ENCODE data around the gene MPDU1. TPM values are rescaled to one million over a fixed set of nuclear protein-coding genes. Genes with fewer than 3 reads are reported as not detected.
A peak's percentile ranks its signal among the peaks of the same experiment; 100 is the strongest.

The MPDU1 gene
- total RNA-seq, 1 experiment from 2014 or later = 73.1 TPM

DNA sequence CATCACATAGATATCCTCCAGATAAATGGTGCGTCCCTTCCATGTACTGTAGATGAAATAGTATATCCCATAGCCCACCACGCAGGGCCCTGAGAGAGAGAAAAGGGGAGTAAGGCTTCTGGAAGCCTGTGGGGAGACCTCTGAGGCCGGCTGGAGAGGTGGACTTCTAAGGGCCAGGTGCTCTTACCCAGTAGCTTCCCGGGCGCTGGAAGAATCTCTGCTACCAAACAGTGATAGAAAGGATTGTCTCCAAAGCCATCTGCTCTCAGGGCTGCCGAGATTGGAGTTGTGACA is 43.3 kb downstream of the MPDU1 start:
- Histone ChIP-seq H2BK15ac (ENCODE audit: low read depth, low read length) (no peak overlapping the region), H4K8ac (replicated peaks; ENCODE audit: insufficient read length, low read depth, low read length) (no peak overlapping the region), H3K18ac (ENCODE audit: insufficient read length, low read depth, low read length) (no peak overlapping the region), H2BK12ac (ENCODE audit: insufficient read length, low read depth, low read length) (no peak overlapping the region), H3K14ac (ENCODE audit: insufficient read depth, low read length) (no peak overlapping the region; the same call in 1 of the 2 replicates), H2BK120ac (ENCODE audit: low read depth, low read length, poor library complexity, severe bottlenecking) (no peak overlapping the region), H3K4me1 (ENCODE audit: insufficient read depth, low read length) (no peaks in the 10 kb centered on the region), H3K23ac (ENCODE audit: insufficient read length, low read depth, low read length) (no peak overlapping the region), H3K4ac (ENCODE audit: low read depth, low read length) (no peak overlapping the region), H3K9ac (ENCODE audit: extremely low read depth, insufficient read length, low read length) (peak overlapping the region; percentile 80), H3K23me2 (ENCODE audit: insufficient read length, low read depth, low read length, poor library complexity, severe bottlenecking) (peaks cover 8% of the 10 kb centered on the region), H3K9me3 (ENCODE audit: control insufficient read depth, low read depth, low read length) (no peaks in the 10 kb centered on the region), H2AK5ac (ENCODE audit: insufficient read length, low read length) (no peak overlapping the region), H3T11ph (ENCODE audit: low read length) (no peak overlapping the region), H3K4me2 (ENCODE audit: insufficient read depth, insufficient read length, low read length) (peak overlapping the region; percentile 94), H4K91ac (ENCODE audit: insufficient read length, low read depth, low read length) (no peak overlapping the region), H4K5ac (ENCODE audit: insufficient read length, low read depth, low read length) (no peak overlapping the region), H2BK20ac (ENCODE audit: low read depth, low read length, poor library complexity, severe bottlenecking) (no peak overlapping the region), H3K79me2 (ENCODE audit: insufficient read depth, low read length) (no peaks in the 10 kb centered on the region), H4K20me1 (ENCODE audit: control insufficient read depth, insufficient read depth, insufficient read length) (no peaks in the 10 kb centered on the region), H2AFZ (ENCODE audit: low read length) (no peak overlapping the region), H2BK5ac (ENCODE audit: insufficient read length, low read length) (no peak overlapping the region), H3K27me3 (ENCODE audit: insufficient read depth, low read length) (no peaks in the 10 kb centered on the region), H3K27ac (ENCODE audit: insufficient read length, low read depth, low read length) (no peak overlapping the region), H3K79me1 (ENCODE audit: insufficient read depth, low read depth, low read length, poor library complexity, severe bottlenecking) (no peaks in the 10 kb centered on the region), H3K56ac (ENCODE audit: insufficient read length, low read depth, low read length) (no peak overlapping the region)
- peaks cover 2% of the 10 kb centered on the region; the same call in 1 of the 2 replicates for H3K27me3 Mint-ChIP-seq (ENCODE audit: low read depth)
- H3K9me3 Mint-ChIP-seq = no peaks in the 10 kb centered on the region
- H3K4me3 Mint-ChIP-seq = peak overlapping the region; percentile 90 to 94
- H3K36me3 Mint-ChIP-seq (ENCODE audit: insufficient read depth in 1 of 3, low read depth in 3 of 3) = peaks cover 4 to 19% (median 15%) of the 10 kb centered on the region in 3 experiments
- peak overlapping the region in 2 of 3 experiments; percentile 96; a peak in 4 of 7 replicates for H3K27ac Mint-ChIP-seq
- WGBS (ENCODE audit: extremely low coverage, insufficient read length, low lambda C conversion rate) = no CpG with 5 or more reads among the region's 6 CpGs
- DNase-seq = no peak
- TF ChIP-seq, protein P1, sequence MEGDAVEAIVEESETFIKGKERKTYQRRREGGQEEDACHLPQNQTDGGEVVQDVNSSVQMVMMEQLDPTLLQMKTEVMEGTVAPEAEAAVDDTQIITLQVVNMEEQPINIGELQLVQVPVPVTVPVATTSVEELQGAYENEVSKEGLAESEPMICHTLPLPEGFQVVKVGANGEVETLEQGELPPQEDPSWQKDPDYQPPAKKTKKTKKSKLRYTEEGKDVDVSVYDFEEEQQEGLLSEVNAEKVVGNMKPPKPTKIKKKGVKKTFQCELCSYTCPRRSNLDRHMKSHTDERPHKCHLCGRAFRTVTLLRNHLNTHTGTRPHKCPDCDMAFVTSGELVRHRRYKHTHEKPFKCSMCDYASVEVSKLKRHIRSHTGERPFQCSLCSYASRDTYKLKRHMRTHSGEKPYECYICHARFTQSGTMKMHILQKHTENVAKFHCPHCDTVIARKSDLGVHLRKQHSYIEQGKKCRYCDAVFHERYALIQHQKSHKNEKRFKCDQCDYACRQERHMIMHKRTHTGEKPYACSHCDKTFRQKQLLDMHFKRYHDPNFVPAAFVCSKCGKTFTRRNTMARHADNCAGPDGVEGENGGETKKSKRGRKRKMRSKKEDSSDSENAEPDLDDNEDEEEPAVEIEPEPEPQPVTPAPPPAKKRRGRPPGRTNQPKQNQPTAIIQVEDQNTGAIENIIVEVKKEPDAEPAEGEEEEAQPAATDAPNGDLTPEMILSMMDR (conservative IDR thresholded peaks at IDR 0.05) = no peak
- peaks cover 10 to 11% of the 10 kb centered on the region in 2 experiments for H3K4me1 Mint-ChIP-seq
